LNCAP (cell line): ENCODE data around the gene SLC2A1.

Experiments
- CTCF ChIP-seq: fragments of 450-650 bp; IDR thresholded peaks from 2 replicates; pipeline ENCODE4 v1.5.1; 2017; ENCODE audit warnings: mild to moderate bottlenecking

Gene SLC2A1

GRCh38 chr1:42917241-42917495, 41.5 kb downstream of the SLC2A1 start:
- no peak for TF ChIP-seq CTCF

- TF ChIP-seq CTCF, result no peak
These were observed 43.2 kb downstream of the SLC2A1 start for GRCh38 chr1:42915456-42915855.

GRCh38 chr1:42914092-42914627, 44.5 kb downstream of the SLC2A1 start:
- TF ChIP-seq CTCF, result no peak

- TF ChIP-seq CTCF, result peak; percentile 78
These were observed 45.1 kb downstream of the SLC2A1 start for GRCh38 chr1:42913426-42914091.

- TF ChIP-seq CTCF, result no peak
These were observed 47.7 kb downstream of the SLC2A1 start for GRCh38 chr1:42910985-42911384.

- TF ChIP-seq CTCF, result no peak
These were observed 50.6 kb downstream of the SLC2A1 start for GRCh38 chr1:42908046-42908445.

- no peak for TF ChIP-seq CTCF
These were observed 54.2 kb downstream of the SLC2A1 start for GRCh38 chr1:42904434-42904833.
